ENCODE results near the gene SAMD7. TPM values are rescaled to one million over a fixed set of nuclear protein-coding genes. Genes with fewer than 3 reads are reported as not detected.

Gene SAMD7
- not detected in 2 replicates for total RNA-seq (2014; rRNA removed; shearing (Covaris generic))

- no peak for DNase-seq (ENCODE audit: low read depth)
These were observed at the start of gene SAMD7 for GRCh38 chr3:169911272-169911671. Gene SAMD7 (plus strand): TSS chr3:169911572. CDS start chr3:169919499, 7,927 bp downstream.

- no peak for DNase-seq (ENCODE audit: low read depth)
These were observed 49.5 kb upstream of the SAMD7 start for GRCh38 chr3:169861871-169862270.

GRCh38 chr3:169863458-169863899 is 47.9 kb upstream of the SAMD7 start:
- peak; percentile 67 for DNase-seq (ENCODE audit: low read depth)

- no peak for DNase-seq (ENCODE audit: low read depth)
These were observed 47.1 kb upstream of the SAMD7 start for GRCh38 chr3:169864270-169864669.

- DNase-seq (ENCODE audit: low read depth), result no peak
These were observed 46.1 kb upstream of the SAMD7 start for GRCh38 chr3:169865176-169865767.

- DNase-seq (ENCODE audit: low read depth), result no peak
These were observed 43.7 kb upstream of the SAMD7 start for GRCh38 chr3:169867584-169868210.

- no peak for DNase-seq (ENCODE audit: low read depth)
These were observed 43.0 kb upstream of the SAMD7 start for GRCh38 chr3:169868369-169868768.

GRCh38 chr3:169869484-169870220 is 41.7 kb upstream of the SAMD7 start, which contains the start of gene LRRC31:
Gene LRRC31 (minus strand): TSS chr3:169869935. CDS start chr3:169869807, 128 bp downstream.
- no peak for DNase-seq (ENCODE audit: low read depth)

- no peak for DNase-seq (ENCODE audit: low read depth)
These were observed 40.1 kb upstream of the SAMD7 start for GRCh38 chr3:169871129-169871886.

GRCh38 chr3:169879013-169879557 is 32.3 kb upstream of the SAMD7 start:
- no peak for DNase-seq (ENCODE audit: low read depth)

- DNase-seq (ENCODE audit: low read depth), result no peak
These were observed 31.4 kb upstream of the SAMD7 start for GRCh38 chr3:169879845-169880575.

- DNase-seq (ENCODE audit: low read depth), result no peak
These were observed 30.7 kb upstream of the SAMD7 start for GRCh38 chr3:169880576-169881250.

- DNase-seq (ENCODE audit: low read depth), result peak; percentile 31
These were observed 24.7 kb upstream of the SAMD7 start for GRCh38 chr3:169886671-169887070.

GRCh38 chr3:169891886-169892285 is 19.5 kb upstream of the SAMD7 start:
- DNase-seq (ENCODE audit: low read depth), result peak; percentile 8

- DNase-seq (ENCODE audit: low read depth), result no peak
These were observed 17.3 kb upstream of the SAMD7 start for GRCh38 chr3:169894110-169894509.

- no peak for DNase-seq (ENCODE audit: low read depth)
These were observed 16.3 kb upstream of the SAMD7 start for GRCh38 chr3:169895072-169895471.

GRCh38 chr3:169897284-169897683 is 14.1 kb upstream of the SAMD7 start:
- DNase-seq (ENCODE audit: low read depth), result no peak

GRCh38 chr3:169901453-169901852 is 9.9 kb upstream of the SAMD7 start:
- DNase-seq (ENCODE audit: low read depth), result no peak

- no peak for DNase-seq (ENCODE audit: low read depth)
These were observed 6.0 kb upstream of the SAMD7 start for GRCh38 chr3:169905404-169905803.

- DNase-seq (ENCODE audit: low read depth), result no peak
These were observed 3.9 kb upstream of the SAMD7 start for GRCh38 chr3:169907476-169907875.
